Lung (tissue), 12 donors: ENCODE results near the gene FHIP1B. TPM values are rescaled to one million over a fixed set of nuclear protein-coding genes. Genes with fewer than 3 reads are reported as not detected.

Experiments
- ATAC-seq: fragments of 200-7000 bp; cut with Tn5 transposase; one replicate; pipeline ENCODE4 v1.9.1; 2020; ENCODE audit warnings: moderate number of reproducible peaks; ENCODE audit not compliant: insufficient read depth, low FRiP score
- DNase-seq, 3 donors: peaks; one replicate each; pipeline ENCODE4 v3.0.0-alpha.2; 2013 to 2017
- H3K27ac ChIP-seq, 2 donors: one replicate each; pipeline ENCODE4 v1.5.1; 2013; ENCODE audit warnings: mild to moderate bottlenecking in 2 of 2, moderate library complexity in 2 of 2, control low read depth in 1 of 2, inconsistent platforms in 1 of 2, low read depth in 1 of 2, low read length in 1 of 2
- H3K27me3 ChIP-seq, 3 donors: one replicate each; pipeline ENCODE4 v1.5.1; 2013; ENCODE audit warnings: low read length in 2 of 3; ENCODE audit not compliant: control insufficient read depth in 3 of 3, insufficient read depth in 3 of 3
- H3K36me3 ChIP-seq, 4 donors: one replicate each; pipeline ENCODE4 v1.5.1; 2013; ENCODE audit warnings: low read length in 4 of 4, mild to moderate bottlenecking in 1 of 4, moderate library complexity in 1 of 4; ENCODE audit not compliant: control insufficient read depth in 4 of 4, insufficient read depth in 4 of 4
- H3K4me1 ChIP-seq, 5 donors: one replicate each; pipeline ENCODE4 v1.5.1; 2013; ENCODE audit warnings: low read length in 5 of 5, mild to moderate bottlenecking in 2 of 5, moderate library complexity in 1 of 5; ENCODE audit not compliant: control insufficient read depth in 5 of 5, insufficient read depth in 5 of 5
- H3K4me3 ChIP-seq: one replicate; pipeline ENCODE4 v1.5.1; 2013; ENCODE audit warnings: mild to moderate bottlenecking, control low read depth, moderate library complexity
- H3K9ac ChIP-seq, 2 donors: one replicate each; pipeline ENCODE4 v1.5.1; 2013; ENCODE audit warnings: low read length in 2 of 2, control low read depth in 1 of 2; ENCODE audit not compliant: insufficient read depth in 1 of 2
- H3K9me3 ChIP-seq, 4 donors: one replicate each; pipeline ENCODE4 v1.5.1; 2013; ENCODE audit warnings: low read length in 3 of 4, mild to moderate bottlenecking in 1 of 4, moderate library complexity in 1 of 4; ENCODE audit not compliant: control insufficient read depth in 4 of 4, insufficient read depth in 3 of 4
- CTCF ChIP-seq: IDR thresholded peaks from 2 replicates; pipeline ENCODE4 v1.5.1; 2012; ENCODE audit warnings: mild to moderate bottlenecking; ENCODE audit errors: control extremely low read depth, extremely low read depth
- WGBS, 2 donors: extraction: QIAGEN DNeasy Blood & Tissue Kit; methylation state at CpG; one replicate each; pipeline ENCODE4 v1.1.7; 2013; 5-methylcytosine and 5-hydroxymethylcytosine counted together
- polyA plus RNA-seq, 2 donors: library from polyadenylated mRNA; stranded (reverse); fragments of 200-250 nt; gene quantifications; one replicate each; pipeline ENCODE4 v1.2.1, GENCODE V29; 2013
- total RNA-seq, 2 donors: library from RNA; depleted of rRNA in 1 of 2; stranded (reverse); fragments of >200 nt in 1 of 2; gene quantifications; one replicate each; pipeline ENCODE4 v1.2.1, GENCODE V29; 2014 to 2021
- donor health status: control.
- donor health status: control.
- donor health status: Bipolar disorder and iron deficiency.
- donor health status: healthy.
- donor health status: DM: yes; HTN: yes; CAD: no.

Gene FHIP1B
- total and polyA plus RNA-seq, 4 donors: 40.9 to 43.4 (median 41.8) TPM

- DNase-seq (no peak), ATAC-seq (no peak)
- WGBS, 2 donors: 52 to 53% methylated on average over 4 of the region's 4 CpGs
- H3K4me3 ChIP-seq: no peak overlapping the region
- H3K27ac ChIP-seq: no peak overlapping the region
- no peaks in the 10 kb centered on the region for H3K36me3 ChIP-seq
- no peaks in the 10 kb centered on the region for H3K27me3 ChIP-seq
- no peak overlapping the region for H3K9ac ChIP-seq
- no peak for TF ChIP-seq CTCF
- H3K4me1 ChIP-seq: no peaks in the 10 kb centered on the region
- H3K9me3 ChIP-seq: no peaks in the 10 kb centered on the region
Observed at GRCh38 chr11:6196396-6196795, 38.0 kb downstream of the FHIP1B start.

- no peaks in the 10 kb centered on the region for H3K36me3 ChIP-seq
- ATAC-seq (no peak), DNase-seq (no peak)
- H3K27me3 ChIP-seq: no peaks in the 10 kb centered on the region
- no peak overlapping the region for H3K9ac ChIP-seq
- H3K4me3 ChIP-seq: no peak overlapping the region
- no peaks in the 10 kb centered on the region for H3K4me1 ChIP-seq
- H3K9me3 ChIP-seq: no peaks in the 10 kb centered on the region
- WGBS, 2 donors: 72 to 91% methylated on average over 1 of the region's 1 CpG
- TF ChIP-seq CTCF: no peak
- H3K27ac ChIP-seq: no peak overlapping the region
Observed at GRCh38 chr11:6194065-6194581, 40.3 kb downstream of the FHIP1B start.

- no peaks in the 10 kb centered on the region for H3K9me3 ChIP-seq
- no peak overlapping the region for H3K9ac ChIP-seq
- H3K36me3 ChIP-seq: no peaks in the 10 kb centered on the region
- H3K4me3 ChIP-seq: no peak overlapping the region
- TF ChIP-seq CTCF: no peak
- DNase-seq: no peak
- no peaks in the 10 kb centered on the region for H3K4me1 ChIP-seq
- H3K27me3 ChIP-seq: no peaks in the 10 kb centered on the region
- no peak overlapping the region for H3K27ac ChIP-seq
- ATAC-seq: peak; percentile 58
Observed at GRCh38 chr11:6191742-6192141, 42.7 kb downstream of the FHIP1B start.

DNA sequence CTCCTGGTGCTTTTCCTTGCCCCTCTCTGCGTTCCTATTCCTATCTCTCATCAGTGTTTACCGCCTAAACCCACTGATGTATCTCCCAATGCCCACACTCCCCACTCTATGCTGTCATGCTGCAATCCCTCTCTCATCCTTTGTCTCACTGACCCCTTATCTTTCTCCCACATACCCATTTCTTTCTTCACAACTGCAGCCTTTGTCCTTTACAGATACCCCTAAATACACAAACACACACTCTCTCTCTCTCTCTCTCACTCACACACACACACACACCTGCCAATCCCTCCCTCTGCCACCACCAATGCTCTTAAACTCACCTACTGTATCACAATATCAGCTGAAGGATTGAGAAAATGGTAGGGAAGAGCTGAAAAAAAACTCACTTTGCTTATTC, 59.0 kb downstream of the FHIP1B start:
- no peak for TF ChIP-seq CTCF
- 43 to 66% methylated on average over 2 of the region's 2 CpGs for WGBS, 2 donors
- no peaks in the 10 kb centered on the region for H3K27me3 ChIP-seq

More for the DNA sequence above, 59.0 kb downstream of the FHIP1B start:
- Histone ChIP-seq H3K27ac (no peak overlapping the region), H3K36me3 (no peaks in the 10 kb centered on the region), H3K9ac (no peak overlapping the region), H3K4me3 (no peak overlapping the region), H3K4me1 (peaks cover 0 to under 1% (median 0%) of the 10 kb centered on the region in 5 donors), H3K9me3 (no peaks in the 10 kb centered on the region)
- ATAC-seq (no peak), DNase-seq (no peak)
